ENCODE results near the gene ARL5C. TPM values are rescaled to one million over a fixed set of nuclear protein-coding genes. Genes with fewer than 3 reads are reported as not detected.

The ARL5C gene
- total RNA-seq, 1 experiment from 2014 or later, result not detected

DNA sequence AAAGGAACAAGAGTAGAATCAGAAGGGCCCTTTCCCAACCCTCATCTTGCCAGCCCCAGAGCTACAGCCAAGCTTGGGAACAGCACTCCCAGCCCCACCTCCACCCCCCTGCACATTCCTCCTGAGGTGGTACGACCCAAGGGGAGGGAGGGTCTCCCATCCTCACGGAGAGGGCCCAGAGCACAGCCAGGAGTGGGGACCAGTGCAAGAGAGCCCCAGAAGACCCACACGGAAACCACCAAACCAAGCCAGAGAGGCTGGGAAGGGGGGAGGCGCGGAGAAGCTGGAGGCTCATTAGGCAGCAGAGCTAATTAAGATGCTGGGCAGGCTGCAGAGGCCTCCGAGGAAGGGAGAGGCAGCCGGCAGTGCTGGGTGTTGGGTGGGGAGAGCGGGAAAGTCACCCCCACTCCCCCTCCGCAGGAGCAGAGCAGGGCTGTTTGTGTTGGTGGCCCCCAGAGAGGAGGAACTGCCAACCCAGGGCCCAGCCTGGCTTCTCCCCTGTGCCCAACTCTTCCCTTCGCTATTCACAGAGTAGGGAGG, 29.1 kb upstream of the ARL5C start:
- peaks cover 10% of the 10 kb centered on the region; the same call in 1 of the 2 replicates for H3K4me1 ChIP-seq
- no peaks in the 10 kb centered on the region for H3K36me3 ChIP-seq (ENCODE audit: control insufficient read depth, insufficient read depth, low read length)
- ChIA-PET POLR2A (interaction anchor here (0.5 kb wide), 1 partner anchor 212 kb away, joined by 3 read pairs; no protein-coding TSS in a partner anchor), CTCF (interaction anchor here (1.0 to 1.3 kb wide), 3 partner anchors 14 to 30 kb away, joined by 3 to 4 read pairs (median 3); no protein-coding TSS in a partner anchor)
- Mint-ChIP-seq H3K36me3 (ENCODE audit: insufficient read depth, unreplicated experiment) (peaks cover 6% of the 10 kb centered on the region), H3K9me3 (ENCODE audit: unreplicated experiment) (no peaks in the 10 kb centered on the region), H3K27ac (ENCODE audit: unreplicated experiment) (no peak overlapping the region), H3K4me1 (ENCODE audit: low read depth, unreplicated experiment) (peaks cover 6% of the 10 kb centered on the region), H3K27me3 (ENCODE audit: insufficient read depth, unreplicated experiment) (no peaks in the 10 kb centered on the region), H3K4me3 (ENCODE audit: unreplicated experiment) (no peak overlapping the region)
- H3K9me3 ChIP-seq, result no peaks in the 10 kb centered on the region
- intact Hi-C loops (cut with micrococcal nuclease; ENCODE audit: unreplicated experiment), result no loop called here
- no TSS peak for BruUV-seq (replicated peaks)
- H3K27me3 ChIP-seq (replicated peaks; ENCODE audit: control insufficient read depth, insufficient read depth, low read length), result no peaks in the 10 kb centered on the region
- DNase-seq, result no peak
- no peak for TF ChIP-seq CTCF (IDR thresholded peaks at IDR 0.05; ENCODE audit: insufficient read depth in 1 of 2, low read depth in 1 of 2, low read length in 1 of 2, severe bottlenecking in 1 of 2, unreplicated experiment in 1 of 2)
- no peak overlapping the region for H3K4me3 ChIP-seq (ENCODE audit: low read depth, low read length)

GRCh38 chr17:39194089-39194984, 28.4 kb upstream of the ARL5C start:
- intact Hi-C loops (cut with micrococcal nuclease; ENCODE audit: unreplicated experiment), result no loop called here
- H3K27me3 Mint-ChIP-seq (ENCODE audit: insufficient read depth, unreplicated experiment), result no peaks in the 10 kb centered on the region
- CTCF ChIA-PET, result interaction anchor here (1.0 to 1.3 kb wide), 3 partner anchors 14 to 30 kb away, joined by 3 to 4 read pairs (median 3); no protein-coding TSS in a partner anchor
- Histone ChIP-seq H3K4me1 (peaks cover 10% of the 10 kb centered on the region; the same call in 1 of the 2 replicates), H3K27me3 (replicated peaks; ENCODE audit: control insufficient read depth, insufficient read depth, low read length) (no peaks in the 10 kb centered on the region), H3K36me3 (ENCODE audit: control insufficient read depth, insufficient read depth, low read length) (no peaks in the 10 kb centered on the region), H3K4me3 (ENCODE audit: low read depth, low read length) (no peak overlapping the region), H3K9me3 (no peaks in the 10 kb centered on the region)
- no peak overlapping the region for H3K27ac Mint-ChIP-seq (ENCODE audit: unreplicated experiment)
- BruUV-seq (replicated peaks), result no TSS peak
- no peak overlapping the region for H3K4me3 Mint-ChIP-seq (ENCODE audit: unreplicated experiment)
- no peaks in the 10 kb centered on the region for H3K4me1 Mint-ChIP-seq (ENCODE audit: low read depth, unreplicated experiment)
- DNase-seq, result peak; percentile 59 to 62
- POLR2A ChIA-PET, result no interaction called here
- no peaks in the 10 kb centered on the region for H3K36me3 Mint-ChIP-seq (ENCODE audit: insufficient read depth, unreplicated experiment)
- peak in 1 of 2 experiments; percentile 68 for TF ChIP-seq CTCF (IDR thresholded peaks at IDR 0.05; ENCODE audit: insufficient read depth in 1 of 2, low read depth in 1 of 2, low read length in 1 of 2, severe bottlenecking in 1 of 2, unreplicated experiment in 1 of 2)
- no peaks in the 10 kb centered on the region for H3K9me3 Mint-ChIP-seq (ENCODE audit: unreplicated experiment)

DNA sequence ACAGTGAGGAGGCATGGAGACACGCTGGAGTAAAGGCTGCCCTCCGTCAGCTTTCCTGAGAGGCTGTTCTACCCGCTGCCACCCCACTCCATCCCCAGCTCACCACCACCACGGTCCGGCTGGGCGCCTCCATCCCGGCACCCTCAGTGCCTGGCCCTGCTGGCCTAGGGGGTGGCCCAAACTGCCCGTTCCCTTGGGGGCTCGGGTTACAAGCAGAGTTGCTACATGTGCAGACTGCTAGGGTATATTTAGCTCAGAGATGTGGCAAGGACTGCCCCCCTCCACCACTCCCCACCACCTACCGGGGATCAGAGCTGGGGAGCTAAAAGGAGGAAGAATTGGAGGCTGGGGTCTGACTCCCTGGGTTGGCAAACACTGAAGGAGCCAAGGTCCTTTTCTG, 27.4 kb upstream of the ARL5C start:
- BruUV-seq (replicated peaks), result no TSS peak
- intact Hi-C loops (cut with micrococcal nuclease; ENCODE audit: unreplicated experiment), result no loop called here
- ChIA-PET CTCF (no interaction called here), POLR2A (no interaction called here)
- H3K9me3 ChIP-seq, result no peaks in the 10 kb centered on the region
- no peaks in the 10 kb centered on the region for H3K36me3 Mint-ChIP-seq (ENCODE audit: insufficient read depth, unreplicated experiment)
- H3K27me3 Mint-ChIP-seq (ENCODE audit: insufficient read depth, unreplicated experiment), result no peaks in the 10 kb centered on the region
- H3K36me3 ChIP-seq (ENCODE audit: control insufficient read depth, insufficient read depth, low read length), result no peaks in the 10 kb centered on the region
- H3K27ac Mint-ChIP-seq (ENCODE audit: unreplicated experiment), result no peak overlapping the region
- no peaks in the 10 kb centered on the region for H3K4me1 Mint-ChIP-seq (ENCODE audit: low read depth, unreplicated experiment)
- H3K4me3 Mint-ChIP-seq (ENCODE audit: unreplicated experiment), result no peak overlapping the region
- H3K27me3 ChIP-seq (replicated peaks; ENCODE audit: control insufficient read depth, insufficient read depth, low read length), result no peaks in the 10 kb centered on the region
- peaks cover 10% of the 10 kb centered on the region; the same call in 1 of the 2 replicates for H3K4me1 ChIP-seq
- no peak overlapping the region for H3K4me3 ChIP-seq (ENCODE audit: low read depth, low read length)
- no peaks in the 10 kb centered on the region for H3K9me3 Mint-ChIP-seq (ENCODE audit: unreplicated experiment)
- TF ChIP-seq CTCF (IDR thresholded peaks at IDR 0.05; ENCODE audit: insufficient read depth in 1 of 2, low read depth in 1 of 2, low read length in 1 of 2, severe bottlenecking in 1 of 2, unreplicated experiment in 1 of 2), result no peak
- DNase-seq, result no peak

All from Caco-2 (cell line).